Measurements from ENCODE around the gene PAIP1. TPM values are rescaled to one million over a fixed set of nuclear protein-coding genes. Genes with fewer than 3 reads are reported as not detected.
A peak's percentile ranks its signal among the peaks of the same experiment; 100 is the strongest.
"Not testable (repeated sequence)": the region's sequence is repeated elsewhere in the genome, so short reads cannot be mapped to it uniquely, and the experiment has no call there.

The PAIP1 gene
- total RNA-seq, 2 experiments from 2014 or later: 34.9 to 37.0 TPM

DNA sequence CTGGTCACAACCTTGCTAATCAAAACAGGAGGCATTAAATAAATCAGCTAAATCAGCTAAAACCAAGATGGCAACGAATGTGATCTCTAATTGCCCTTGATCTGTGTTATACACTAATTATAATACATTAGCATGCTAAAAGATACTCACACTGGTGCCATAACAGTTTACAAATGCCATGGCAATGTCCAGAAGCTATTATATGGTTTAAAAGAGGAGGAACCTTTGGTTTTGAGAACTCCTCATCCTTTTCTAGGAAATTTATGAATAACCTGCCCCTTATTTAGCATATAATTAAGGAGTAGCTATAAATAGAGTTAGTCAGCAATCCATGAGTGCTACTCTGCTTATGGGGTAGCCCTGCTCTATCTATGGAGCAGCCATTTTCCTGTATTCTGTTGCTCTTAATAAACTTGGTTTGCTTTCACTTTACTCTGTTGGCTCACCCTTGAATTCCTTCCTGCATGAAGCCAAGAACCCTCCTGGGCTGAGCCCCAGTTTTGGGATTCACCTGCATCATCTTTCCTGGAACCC is 27.4 kb upstream of the PAIP1 start:
- Mint-ChIP-seq H3K36me3 (peaks cover 19% of the 10 kb centered on the region), H3K27me3 (no peaks in the 10 kb centered on the region)
- ATAC-seq (ENCODE audit: low read depth): no peak

DNA sequence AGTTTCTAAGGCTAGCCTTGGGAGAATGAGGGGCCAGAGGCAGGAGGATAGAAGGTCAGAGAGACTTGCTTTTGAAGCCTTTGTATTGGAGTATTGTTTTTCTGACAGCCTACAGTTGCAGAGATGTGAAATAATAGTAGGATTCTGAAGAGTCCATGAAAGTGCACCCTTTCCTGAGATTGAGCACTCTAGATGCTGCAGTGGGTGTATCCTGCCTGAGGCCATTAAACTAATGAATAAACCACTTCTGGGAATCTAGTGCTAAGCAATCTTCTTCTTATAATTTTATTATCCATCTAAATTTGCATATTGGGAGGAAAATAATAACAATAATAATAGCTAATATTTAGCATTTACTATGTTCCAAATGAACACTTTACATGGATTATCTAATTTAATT is 26.8 kb upstream of the PAIP1 start:
- Mint-ChIP-seq H3K27ac (no peak overlapping the region), H3K27me3 (no peaks in the 10 kb centered on the region), H3K9me3 (no peaks in the 10 kb centered on the region), H3K36me3 (peaks cover 20% of the 10 kb centered on the region), H3K4me3 (no peak overlapping the region), H3K4me1 (peaks cover 2% of the 10 kb centered on the region)
- POLR2A ChIA-PET: no interaction called here
- ATAC-seq (ENCODE audit: low read depth): no peak
- DNase-seq: no peak

More for the DNA sequence above, 27.4 kb upstream of the PAIP1 start:
- H3K4me1 Mint-ChIP-seq: peaks cover 2% of the 10 kb centered on the region
- no peak overlapping the region for H3K4me3 Mint-ChIP-seq
- DNase-seq: no peak
- H3K9me3 Mint-ChIP-seq: no peaks in the 10 kb centered on the region
- H3K27ac Mint-ChIP-seq: peak overlapping the region; percentile 38
- POLR2A ChIA-PET: no interaction called here

DNA sequence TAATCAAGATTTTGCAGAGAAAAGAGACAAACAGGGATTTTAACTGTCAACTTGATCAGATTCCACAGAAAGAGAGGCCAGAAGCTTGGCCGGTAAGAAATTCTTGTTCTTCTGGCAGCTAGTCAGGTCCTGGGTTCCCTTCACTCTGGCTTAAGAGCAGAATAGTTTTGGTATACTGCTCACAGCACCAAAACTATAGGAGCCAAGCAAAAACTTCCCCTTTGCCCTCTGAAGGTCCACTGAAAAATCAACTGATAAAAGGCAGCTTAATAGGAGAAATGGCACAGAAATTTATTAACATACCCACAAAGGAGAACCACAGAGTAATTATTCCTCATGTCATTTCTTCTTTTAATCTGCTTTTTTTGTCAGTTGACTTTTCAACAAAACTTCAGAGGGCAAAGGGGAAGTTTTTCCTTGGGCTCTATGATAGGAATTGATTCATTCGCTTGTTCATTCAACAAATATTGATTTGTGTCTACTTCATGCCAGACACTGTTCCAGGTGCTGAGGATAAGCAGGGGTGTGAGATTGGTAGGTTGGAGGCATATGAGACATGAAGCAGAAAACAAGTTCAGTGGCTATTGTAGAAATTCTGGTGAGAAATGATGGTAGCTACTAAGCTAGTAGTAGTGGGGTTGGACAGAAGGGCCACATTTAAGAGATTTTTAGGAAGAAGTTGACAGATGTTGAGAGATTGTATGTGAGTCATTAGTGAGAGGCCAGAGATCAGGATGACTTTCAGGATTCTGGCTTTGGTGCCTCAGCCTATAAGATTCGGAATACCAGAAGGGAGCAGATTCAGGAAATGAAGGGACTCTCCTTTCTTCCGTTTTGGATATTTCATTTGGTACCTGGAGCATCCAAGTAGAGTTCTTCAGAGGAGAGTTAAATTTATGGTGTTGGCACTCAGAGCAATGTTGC is 25.5 kb upstream of the PAIP1 start:
- H3K4me3 Mint-ChIP-seq: no peak overlapping the region
- no peaks in the 10 kb centered on the region for H3K27me3 Mint-ChIP-seq
- H3K9me3 Mint-ChIP-seq: no peaks in the 10 kb centered on the region
- DNase-seq (no peak), ATAC-seq (ENCODE audit: low read depth) (no peak)
- H3K4me1 Mint-ChIP-seq: peaks cover 2% of the 10 kb centered on the region
- peaks cover 18% of the 10 kb centered on the region for H3K36me3 Mint-ChIP-seq
- no peak overlapping the region for H3K27ac Mint-ChIP-seq
- POLR2A ChIA-PET: no interaction called here

GRCh38 chr5:43581398-43581797 is 24.5 kb upstream of the PAIP1 start:
- Mint-ChIP-seq H3K36me3 (peaks cover 23% of the 10 kb centered on the region), H3K27me3 (no peaks in the 10 kb centered on the region), H3K4me3 (no peak overlapping the region), H3K27ac (no peak overlapping the region), H3K4me1 (peaks cover 2% of the 10 kb centered on the region), H3K9me3 (no peaks in the 10 kb centered on the region)
- DNase-seq: no peak
- POLR2A ChIA-PET: no interaction called here
- no peak for ATAC-seq (ENCODE audit: low read depth)

DNA sequence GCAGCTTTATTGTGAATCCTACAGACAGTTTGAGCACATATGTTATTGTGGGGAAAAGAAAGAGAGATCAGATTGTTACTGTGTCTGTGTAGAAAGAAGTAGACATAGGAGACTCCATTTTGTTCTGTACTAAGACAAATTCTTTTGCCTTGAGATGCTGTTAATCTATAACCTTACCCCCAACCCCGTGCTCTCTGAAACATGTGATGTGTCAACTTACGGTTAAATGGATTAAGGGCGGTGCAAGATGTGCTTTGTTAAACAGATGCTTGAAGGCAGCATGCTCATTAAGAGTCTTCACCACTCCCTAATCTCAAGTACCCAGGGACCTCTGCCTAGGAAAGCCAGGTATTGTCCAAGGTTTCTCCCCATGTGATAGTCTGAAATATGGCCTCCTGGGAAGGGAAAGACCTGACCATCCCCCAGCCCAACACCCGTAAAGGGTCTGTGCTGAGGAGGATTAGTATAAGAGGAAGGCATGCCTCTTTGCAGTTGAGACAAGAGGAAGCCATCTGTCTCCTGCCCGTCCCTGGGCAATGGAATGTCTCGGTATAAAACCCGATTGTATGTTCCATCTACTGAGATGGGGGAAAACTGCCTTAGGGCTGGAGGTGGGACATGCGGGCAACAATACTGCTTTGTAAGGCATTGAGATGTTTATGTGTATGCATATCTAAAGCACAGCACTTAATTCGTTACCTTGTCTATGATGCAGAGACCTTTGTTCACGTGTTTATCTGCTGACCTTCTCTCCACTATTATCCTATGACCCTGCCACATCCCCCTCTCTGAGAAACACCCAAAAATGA is 23.7 kb upstream of the PAIP1 start:
- H3K27ac Mint-ChIP-seq; H3K27me3 Mint-ChIP-seq; H3K4me1 Mint-ChIP-seq; H3K9me3 Mint-ChIP-seq; H3K4me3 Mint-ChIP-seq; DNase-seq; ATAC-seq (ENCODE audit: low read depth); POLR2A ChIA-PET: not testable (repeated sequence)
- H3K36me3 Mint-ChIP-seq: peaks cover 26% of the 10 kb centered on the region

DNA sequence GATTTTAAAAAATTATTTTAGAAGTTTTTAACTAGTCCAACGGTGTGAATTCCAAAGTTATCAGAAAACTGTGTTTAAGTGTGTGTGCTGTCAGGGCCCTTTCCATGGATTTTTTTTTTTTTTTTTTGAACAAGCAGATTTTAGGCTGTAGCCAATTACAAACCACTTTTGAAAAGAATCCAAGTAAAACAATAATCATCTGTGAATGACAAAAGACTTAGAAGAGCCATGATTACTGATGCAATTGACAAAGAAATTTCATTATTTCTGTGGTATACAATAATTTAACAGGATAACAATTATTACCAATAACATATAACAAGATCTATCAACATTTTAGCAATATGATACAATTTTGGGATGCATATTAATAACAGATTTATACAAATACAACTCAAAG is 16.2 kb upstream of the PAIP1 start:
- H3K9me3 Mint-ChIP-seq: no peaks in the 10 kb centered on the region
- no peaks in the 10 kb centered on the region for H3K4me1 Mint-ChIP-seq
- H3K36me3 Mint-ChIP-seq: peaks cover 19% of the 10 kb centered on the region
- POLR2A ChIA-PET: no interaction called here
- DNase-seq: no peak
- no peaks in the 10 kb centered on the region for H3K27me3 Mint-ChIP-seq
- no peak overlapping the region for H3K27ac Mint-ChIP-seq
- ATAC-seq (ENCODE audit: low read depth): no peak
- no peak overlapping the region for H3K4me3 Mint-ChIP-seq

DNA sequence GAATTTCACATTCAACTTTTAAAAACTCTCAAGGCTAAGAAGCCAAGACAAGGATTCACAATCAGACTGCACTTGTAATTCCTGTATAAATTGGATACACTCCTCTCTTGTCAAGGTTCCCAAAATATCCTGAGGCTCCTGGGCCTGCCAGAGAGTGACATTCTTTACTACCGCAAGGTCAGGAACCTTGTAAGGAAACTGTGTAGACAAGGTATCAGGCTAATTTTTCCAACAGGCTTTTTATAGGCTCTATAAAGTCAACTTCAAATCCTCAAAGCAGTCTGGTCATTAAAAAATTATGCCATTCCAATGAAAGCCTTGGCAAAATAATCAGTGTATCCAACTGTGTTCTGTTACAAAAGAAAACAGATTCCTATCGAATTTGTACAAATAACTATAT is 15.5 kb upstream of the PAIP1 start:
- Mint-ChIP-seq H3K36me3 (peaks cover 19% of the 10 kb centered on the region), H3K9me3 (no peaks in the 10 kb centered on the region), H3K4me1 (no peaks in the 10 kb centered on the region), H3K27me3 (no peaks in the 10 kb centered on the region), H3K4me3 (no peak overlapping the region), H3K27ac (no peak overlapping the region)
- no peak for ATAC-seq (ENCODE audit: low read depth)
- DNase-seq: no peak
- POLR2A ChIA-PET: no interaction called here

DNA sequence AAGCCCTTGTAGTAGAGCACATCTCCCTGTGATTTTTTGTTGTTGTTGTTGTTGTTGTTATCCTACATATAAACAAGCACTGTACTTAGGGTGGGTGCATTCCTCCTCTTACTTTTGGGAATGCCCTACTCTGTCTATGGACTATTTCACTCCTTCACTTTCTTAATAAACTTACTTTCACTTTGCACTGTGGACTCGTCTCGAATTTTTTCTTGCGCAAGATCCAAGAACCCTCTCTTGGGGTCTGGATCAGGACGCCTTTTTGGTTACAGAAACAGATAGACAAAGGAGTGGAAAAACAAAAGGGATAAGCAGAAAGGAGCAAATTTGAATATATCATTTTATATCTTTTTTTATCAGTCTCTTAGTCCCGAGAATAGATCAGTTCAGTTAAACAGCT is 14.4 kb upstream of the PAIP1 start:
- POLR2A ChIA-PET: no interaction called here
- DNase-seq (no peak), ATAC-seq (ENCODE audit: low read depth) (no peak)
- Mint-ChIP-seq H3K27ac (no peak overlapping the region), H3K27me3 (no peaks in the 10 kb centered on the region), H3K36me3 (peaks cover 12% of the 10 kb centered on the region), H3K4me1 (no peaks in the 10 kb centered on the region), H3K9me3 (no peaks in the 10 kb centered on the region), H3K4me3 (no peak overlapping the region)

GRCh38 chr5:43570450-43571158 is 13.7 kb upstream of the PAIP1 start:
- H3K36me3 Mint-ChIP-seq: peaks cover 8% of the 10 kb centered on the region
- H3K9me3 Mint-ChIP-seq: no peaks in the 10 kb centered on the region
- H3K4me3 Mint-ChIP-seq: no peak overlapping the region
- POLR2A ChIA-PET: no interaction called here
- ATAC-seq (ENCODE audit: low read depth) (no peak), DNase-seq (no peak)
- H3K27me3 Mint-ChIP-seq: no peaks in the 10 kb centered on the region
- H3K4me1 Mint-ChIP-seq: no peaks in the 10 kb centered on the region
- H3K27ac Mint-ChIP-seq: no peak overlapping the region

DNA sequence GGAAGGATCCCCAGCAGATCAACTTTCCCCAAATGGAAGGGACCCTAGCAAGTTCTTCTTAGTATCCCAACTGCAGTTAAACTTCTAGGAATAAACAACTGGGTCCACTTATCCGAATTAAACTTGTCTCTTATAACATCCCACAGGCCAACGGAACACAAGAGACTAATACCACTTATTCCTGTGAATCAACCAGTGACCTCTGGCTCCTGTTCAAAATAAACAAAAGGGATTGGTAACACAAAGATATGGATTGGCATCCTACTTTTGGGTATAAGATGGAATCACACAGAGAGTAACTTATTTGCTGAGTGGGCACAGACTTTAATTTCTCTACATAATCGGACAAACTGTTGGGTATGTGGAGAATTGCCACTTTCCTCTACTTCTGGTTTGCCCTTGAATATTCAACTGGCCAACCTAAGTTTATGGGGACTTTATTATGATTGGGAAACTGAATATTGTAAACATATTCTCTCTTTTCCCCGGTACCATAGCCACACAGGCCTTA is 12.4 kb upstream of the PAIP1 start:
- H3K27me3 Mint-ChIP-seq: no peaks in the 10 kb centered on the region
- H3K36me3 Mint-ChIP-seq: no peaks in the 10 kb centered on the region
- DNase-seq: no peak
- H3K4me1 Mint-ChIP-seq: no peaks in the 10 kb centered on the region
- POLR2A ChIA-PET: no interaction called here
- no peaks in the 10 kb centered on the region for H3K9me3 Mint-ChIP-seq
- no peak overlapping the region for H3K27ac Mint-ChIP-seq
- no peak overlapping the region for H3K4me3 Mint-ChIP-seq
- ATAC-seq (ENCODE audit: low read depth): no peak

- Mint-ChIP-seq H3K27me3 (no peaks in the 10 kb centered on the region), H3K9me3 (no peaks in the 10 kb centered on the region), H3K4me1 (no peaks in the 10 kb centered on the region), H3K27ac (no peak overlapping the region), H3K4me3 (no peak overlapping the region), H3K36me3 (no peaks in the 10 kb centered on the region)
- no peak for ATAC-seq (ENCODE audit: low read depth)
- DNase-seq: no peak
- POLR2A ChIA-PET: no interaction called here
Measured at GRCh38 chr5:43567967-43568366, 11.1 kb upstream of the PAIP1 start.

GRCh38 chr5:43565043-43565442 is 8.2 kb upstream of the PAIP1 start:
- Mint-ChIP-seq H3K9me3 (no peaks in the 10 kb centered on the region), H3K27ac (no peak overlapping the region), H3K36me3 (no peaks in the 10 kb centered on the region), H3K27me3 (peaks cover 12% of the 10 kb centered on the region), H3K4me1 (no peaks in the 10 kb centered on the region), H3K4me3 (no peak overlapping the region)
- POLR2A ChIA-PET: no interaction called here
- DNase-seq (no peak), ATAC-seq (ENCODE audit: low read depth) (no peak)

DNA sequence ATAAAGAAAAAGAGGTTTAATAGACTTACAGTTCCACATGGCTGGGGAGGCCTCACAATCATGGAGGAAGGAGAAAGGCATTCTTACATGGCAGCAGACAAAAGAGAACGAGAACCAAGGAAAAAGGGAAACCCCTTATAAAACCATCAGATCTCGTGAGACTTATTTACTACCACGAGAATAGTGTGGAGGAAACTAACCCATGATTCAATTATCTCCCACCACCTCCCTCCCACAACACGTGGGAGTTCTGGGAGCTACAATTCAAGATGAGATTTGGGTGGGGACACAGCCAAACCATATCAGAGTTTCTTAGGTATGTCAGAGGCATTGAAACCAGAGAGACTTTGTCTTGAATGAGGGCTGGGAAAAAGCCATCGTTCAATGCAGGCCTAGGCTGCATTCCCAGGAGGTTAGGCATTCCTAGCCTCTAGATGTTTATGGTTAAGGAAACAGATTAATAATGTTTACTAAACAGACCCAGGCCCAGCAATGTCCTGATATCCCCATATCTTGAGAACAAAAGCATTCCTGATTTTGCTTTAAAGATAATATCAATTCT is 7.5 kb upstream of the PAIP1 start:
- Mint-ChIP-seq H3K4me3 (no peak overlapping the region), H3K27me3 (peaks cover 12% of the 10 kb centered on the region)

More for the DNA sequence above, 7.5 kb upstream of the PAIP1 start:
- no peaks in the 10 kb centered on the region for H3K36me3 Mint-ChIP-seq
- H3K4me1 Mint-ChIP-seq: no peaks in the 10 kb centered on the region
- ATAC-seq (ENCODE audit: low read depth) (no peak), DNase-seq (no peak)
- POLR2A ChIA-PET: no interaction called here
- H3K9me3 Mint-ChIP-seq: no peaks in the 10 kb centered on the region
- H3K27ac Mint-ChIP-seq: no peak overlapping the region

Measured in activated naive CD8-positive, alpha-beta T cell treated with anti-CD3 and anti-CD28 coated beads, Interleukin-2, amount 10 ng/mL, durations not matched to agents 7 days and 5 days (primary cell).